ENCODE data around the gene CCNE1.

CCNE1 gene

DNA sequence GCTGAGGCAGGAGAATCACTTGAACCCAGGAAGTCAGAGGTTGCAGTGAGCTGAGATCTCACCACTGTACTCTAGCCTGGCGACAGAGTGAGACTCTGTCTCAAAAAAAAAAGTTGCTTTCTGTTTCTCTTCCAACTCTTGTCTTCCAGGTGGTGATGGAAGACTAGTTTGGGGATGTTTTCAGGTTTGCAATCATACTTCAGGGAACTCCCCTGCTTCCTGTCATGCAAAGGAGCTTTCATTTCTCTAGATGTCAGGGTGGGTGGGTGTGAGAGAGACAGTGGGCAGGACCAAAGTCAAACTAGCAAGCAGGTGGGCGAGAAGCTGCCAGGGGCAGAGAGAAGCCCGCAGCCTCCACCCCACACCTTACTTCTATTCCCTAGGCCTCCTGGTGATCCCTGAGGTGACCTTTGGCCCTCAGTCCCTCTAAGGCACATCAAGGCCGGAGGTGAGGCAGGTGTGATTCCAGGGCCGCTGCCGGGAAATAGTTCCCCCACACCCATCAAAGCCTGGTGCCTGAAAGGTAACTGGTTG lies 25.7 kb downstream of the CCNE1 start:
- TF ChIP-seq, protein P1, sequence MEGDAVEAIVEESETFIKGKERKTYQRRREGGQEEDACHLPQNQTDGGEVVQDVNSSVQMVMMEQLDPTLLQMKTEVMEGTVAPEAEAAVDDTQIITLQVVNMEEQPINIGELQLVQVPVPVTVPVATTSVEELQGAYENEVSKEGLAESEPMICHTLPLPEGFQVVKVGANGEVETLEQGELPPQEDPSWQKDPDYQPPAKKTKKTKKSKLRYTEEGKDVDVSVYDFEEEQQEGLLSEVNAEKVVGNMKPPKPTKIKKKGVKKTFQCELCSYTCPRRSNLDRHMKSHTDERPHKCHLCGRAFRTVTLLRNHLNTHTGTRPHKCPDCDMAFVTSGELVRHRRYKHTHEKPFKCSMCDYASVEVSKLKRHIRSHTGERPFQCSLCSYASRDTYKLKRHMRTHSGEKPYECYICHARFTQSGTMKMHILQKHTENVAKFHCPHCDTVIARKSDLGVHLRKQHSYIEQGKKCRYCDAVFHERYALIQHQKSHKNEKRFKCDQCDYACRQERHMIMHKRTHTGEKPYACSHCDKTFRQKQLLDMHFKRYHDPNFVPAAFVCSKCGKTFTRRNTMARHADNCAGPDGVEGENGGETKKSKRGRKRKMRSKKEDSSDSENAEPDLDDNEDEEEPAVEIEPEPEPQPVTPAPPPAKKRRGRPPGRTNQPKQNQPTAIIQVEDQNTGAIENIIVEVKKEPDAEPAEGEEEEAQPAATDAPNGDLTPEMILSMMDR (IDR thresholded peaks at IDR 0.05; ENCODE audit: low read depth, low read length, missing control alignments) = no peak
- H3K4me3 ChIP-seq (replicated peaks; ENCODE audit: low read depth, low read length) = no peak overlapping the region
- no peak for DNase-seq (ENCODE audit: extremely low read depth, low read depth)

DNA sequence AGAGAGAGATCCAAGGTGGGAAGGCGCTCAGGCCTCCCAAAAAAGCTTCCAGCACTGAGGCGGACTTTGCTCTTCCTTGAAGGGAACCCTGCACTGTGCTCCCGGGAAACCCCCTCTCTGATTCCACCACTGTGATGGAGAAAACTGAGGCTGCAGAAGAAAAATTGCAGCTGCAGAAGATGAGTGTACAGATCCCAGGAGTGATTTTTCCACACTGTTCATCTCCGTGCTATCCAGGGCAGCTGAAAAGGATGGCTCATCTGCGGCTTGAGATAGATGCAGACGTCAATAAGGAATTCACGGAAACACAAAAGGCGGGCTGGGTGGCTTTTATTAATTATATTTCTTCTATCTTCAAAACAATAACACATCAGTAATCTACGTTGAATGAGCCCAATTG lies 26.2 kb downstream of the CCNE1 start:
- H3K4me3 ChIP-seq (replicated peaks; ENCODE audit: low read depth, low read length) = no peak overlapping the region
- no peak for DNase-seq (ENCODE audit: extremely low read depth, low read depth)
- TF ChIP-seq, protein P1 (IDR thresholded peaks at IDR 0.05; ENCODE audit: low read depth, low read length, missing control alignments) = no peak

DNA sequence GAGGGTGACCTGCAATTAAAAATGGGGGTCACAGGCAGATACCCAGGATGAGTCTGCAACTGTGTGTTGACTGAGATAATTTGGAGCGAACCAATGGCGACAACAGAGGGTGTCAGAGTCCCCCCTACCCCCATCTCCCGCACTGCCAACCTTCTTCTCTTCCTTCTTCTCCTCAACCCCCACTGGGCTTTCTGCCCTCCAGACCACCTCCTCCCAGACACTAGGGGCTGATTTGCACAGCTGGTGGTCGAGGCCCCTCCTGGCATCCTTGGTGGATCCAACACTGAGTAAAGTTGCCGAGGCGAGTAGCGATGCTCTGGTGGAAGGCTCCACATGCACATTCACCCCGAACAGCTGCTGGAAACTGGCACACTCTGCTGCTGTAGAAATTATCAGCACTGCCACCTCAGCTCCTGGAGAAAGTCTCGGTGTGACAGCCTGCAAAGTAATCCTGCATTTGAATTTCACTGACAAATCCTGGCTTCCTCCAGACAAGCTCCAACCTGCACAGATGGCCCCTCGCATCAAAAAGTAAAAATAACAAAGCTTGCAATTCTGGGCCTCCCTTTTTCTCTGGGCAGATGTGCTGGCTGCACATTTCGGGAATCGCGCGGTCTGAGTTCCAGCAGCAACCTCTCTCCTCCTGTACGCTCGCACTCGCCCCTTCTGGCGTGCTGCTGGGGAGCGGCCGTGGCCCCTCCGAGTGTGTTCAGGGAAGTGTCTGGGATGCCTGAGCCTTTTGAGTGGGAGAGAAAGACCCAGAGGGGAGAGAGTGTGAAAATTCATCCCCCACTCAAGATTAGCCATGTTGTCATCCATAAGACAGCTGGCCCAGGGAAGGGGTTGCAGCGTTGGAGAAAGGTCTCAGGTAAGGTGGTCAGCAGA lies 28.5 kb downstream of the CCNE1 start:
- no peak overlapping the region for H3K4me3 ChIP-seq (replicated peaks; ENCODE audit: low read depth, low read length)
- DNase-seq (ENCODE audit: extremely low read depth, low read depth) = no peak
- TF ChIP-seq, protein P1 (IDR thresholded peaks at IDR 0.05; ENCODE audit: low read depth, low read length, missing control alignments) = no peak

DNA sequence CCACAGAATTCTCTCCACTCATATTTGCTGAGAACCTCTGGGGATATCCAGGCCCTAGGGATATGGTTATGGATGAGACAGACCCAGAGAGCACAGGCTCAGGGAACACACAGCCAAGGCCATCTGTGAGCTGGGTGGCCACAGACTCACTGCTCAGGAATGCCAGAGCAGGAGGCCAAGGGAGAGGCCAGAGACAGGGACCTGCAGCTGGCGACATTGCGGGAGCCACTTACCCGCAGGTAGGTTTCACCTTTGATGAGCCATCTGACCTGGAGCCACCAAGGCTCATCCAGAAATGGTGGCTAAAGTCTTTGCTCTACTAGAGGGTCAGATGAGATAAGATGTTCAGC lies 29.4 kb downstream of the CCNE1 start:
- H3K4me3 ChIP-seq (replicated peaks; ENCODE audit: low read depth, low read length) = no peak overlapping the region
- TF ChIP-seq, protein P1 (IDR thresholded peaks at IDR 0.05; ENCODE audit: low read depth, low read length, missing control alignments) = no peak
- DNase-seq (ENCODE audit: extremely low read depth, low read depth) = no peak

DNA sequence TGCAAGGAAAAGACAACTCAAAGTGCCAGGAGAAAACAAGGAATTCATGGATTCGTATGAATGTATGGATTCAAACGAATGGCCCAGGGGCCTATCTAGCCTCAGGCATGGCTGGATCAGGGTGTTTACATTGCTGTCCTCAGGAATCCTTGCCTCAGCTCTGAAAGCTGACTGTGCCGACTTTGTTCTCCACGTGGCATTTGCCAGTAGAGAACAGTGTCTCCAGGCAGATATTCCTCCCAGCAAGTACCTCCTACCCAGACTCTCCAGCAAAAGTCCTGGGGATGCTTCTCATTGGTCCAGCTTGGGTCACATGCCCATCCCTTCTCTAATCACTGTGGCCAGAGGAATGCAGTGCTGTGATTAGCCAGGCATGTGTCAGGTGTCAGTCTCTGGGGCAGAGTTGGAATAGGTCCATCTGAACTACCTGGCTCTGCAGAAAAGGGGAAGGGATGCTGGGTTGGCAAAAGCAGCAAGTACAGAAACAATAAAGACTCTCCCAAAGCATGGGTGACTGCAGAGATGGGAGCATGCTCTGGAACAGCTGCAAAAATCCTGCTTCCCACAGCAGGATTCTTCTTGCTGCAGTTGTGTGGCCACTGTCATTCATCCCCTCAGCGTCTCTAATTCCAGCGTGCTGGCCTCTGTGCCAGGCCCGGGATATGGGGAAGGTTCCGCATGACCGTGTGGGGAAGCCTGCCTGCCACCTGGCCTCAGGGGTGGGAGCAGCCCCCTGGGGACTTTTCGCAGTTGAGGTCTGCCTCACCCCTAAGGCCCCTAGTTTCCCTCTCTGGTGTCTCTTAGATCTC lies 30.0 kb downstream of the CCNE1 start:
- DNase-seq (ENCODE audit: extremely low read depth, low read depth) = peak; percentile 35
- no peak overlapping the region for H3K4me3 ChIP-seq (replicated peaks; ENCODE audit: low read depth, low read length)
- TF ChIP-seq, protein P1 (IDR thresholded peaks at IDR 0.05; ENCODE audit: low read depth, low read length, missing control alignments) = no peak

DNA sequence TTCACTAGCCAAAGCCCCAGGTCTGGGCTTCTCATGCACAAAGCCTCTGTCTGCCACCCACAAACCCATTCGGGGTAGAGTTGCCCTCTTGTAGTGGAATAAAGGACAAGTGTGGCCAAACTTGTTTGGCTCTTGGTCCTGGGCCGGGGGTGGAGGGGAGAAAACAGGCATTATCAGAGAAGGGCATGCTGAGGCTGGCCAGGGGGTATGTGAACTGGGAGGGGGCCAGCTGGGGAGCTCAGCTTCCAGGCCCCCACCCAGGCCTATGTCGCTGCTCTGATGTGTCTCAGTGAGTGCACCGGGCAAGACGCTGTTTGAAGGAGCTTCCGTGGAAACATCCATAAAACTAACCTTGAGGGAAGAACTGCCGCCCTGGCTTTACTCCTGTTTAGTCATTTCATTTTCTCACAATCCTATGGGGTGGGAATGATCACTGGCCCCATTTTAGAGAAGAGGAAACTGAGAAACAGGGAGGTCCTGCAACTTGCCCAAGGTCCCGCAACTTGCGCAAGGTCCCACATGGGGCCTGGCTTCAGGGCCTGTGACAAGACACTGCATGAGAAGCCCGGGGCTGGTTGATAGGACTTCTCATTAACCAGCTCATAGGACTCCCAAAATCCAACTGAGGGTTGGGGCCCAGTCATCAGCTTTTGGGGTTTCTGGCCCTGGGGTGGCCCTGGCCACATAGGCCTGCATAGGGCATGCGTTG lies 30.8 kb downstream of the CCNE1 start:
- no peak overlapping the region for H3K4me3 ChIP-seq (replicated peaks; ENCODE audit: low read depth, low read length)
- DNase-seq (ENCODE audit: extremely low read depth, low read depth) = no peak
- TF ChIP-seq, protein P1 (IDR thresholded peaks at IDR 0.05; ENCODE audit: low read depth, low read length, missing control alignments) = no peak

Measured in HFF-Myc (cell line).